Activated CD8-positive, alpha-beta T cell treated with anti-CD3 and anti-CD28 coated beads for 36 hours (primary cell): ENCODE data around the gene ZSCAN5C. TPM values are rescaled to one million over a fixed set of nuclear protein-coding genes. Genes with fewer than 3 reads are reported as not detected.
"Not testable (repeated sequence)": the region's sequence is repeated elsewhere in the genome, so short reads cannot be mapped to it uniquely, and the experiment has no call there.

ENCODE experiments used
- ATAC-seq: fragments of 200-7000 bp; cut with Tn5 transposase; one replicate; pipeline ENCODE4 v1.10.0; 2021; ENCODE audit warnings: mild to moderate bottlenecking, moderate library complexity
- CTCF ChIA-PET: fragments of 350-600 bp; sonication (Branson Sonifier 250); formaldehyde crosslinking; loops from one replicate; lab custom pipeline; 2021; ENCODE audit warnings: antibody characterized with exemption; lab: Charles Lee
- POLR2A ChIA-PET: fragments of 350-600 bp; sonication (Branson Sonifier 250); formaldehyde crosslinking; loops from one replicate; lab custom pipeline; 2021; ENCODE audit warnings: antibody characterized with exemption; lab: Charles Lee
- DNase-seq: peaks from one replicate; pipeline ENCODE4 v3.0.0-alpha.2; 2020
- H3K27ac Mint-ChIP-seq: one replicate; pipeline ENCODE4 v1.8.0; 2021; ENCODE audit warnings: mild to moderate bottlenecking, mixed read lengths
- H3K27me3 Mint-ChIP-seq: one replicate; pipeline ENCODE4 v1.8.0; 2021; ENCODE audit warnings: mixed read lengths
- H3K36me3 Mint-ChIP-seq: one replicate; pipeline ENCODE4 v1.8.0; 2021; ENCODE audit warnings: low read depth, mixed read lengths
- H3K4me1 Mint-ChIP-seq: one replicate; pipeline ENCODE4 v1.8.0; 2021; ENCODE audit warnings: low read depth, mixed read lengths
- H3K4me3 Mint-ChIP-seq: one replicate; pipeline ENCODE4 v1.8.0; 2021; ENCODE audit warnings: mild to moderate bottlenecking, moderate library complexity, mixed read lengths
- H3K9me3 Mint-ChIP-seq: one replicate; pipeline ENCODE4 v1.8.0; 2021; ENCODE audit warnings: mixed read lengths
- CTCF ChIP-seq: fragments of 200-600 bp; IDR thresholded peaks from one replicate; pipeline ENCODE4 v1.8.0; 2022; ENCODE audit warnings: antibody characterized with exemption, mild to moderate bottlenecking
- intact Hi-C: fragments of 100-400 bp; cut with micrococcal nuclease; formaldehyde crosslinking; loops from one replicate; pipeline ENCODE4 v1.10.0; 2022
- total RNA-seq, 2 experiments: library from RNA; stranded (reverse); gene quantifications; one replicate each; pipeline ENCODE4 v1.2.3, GENCODE V29; 2021

The ZSCAN5C gene
- total RNA-seq, 2 experiments from 2014 or later = not detected

- CTCF ChIA-PET = no interaction called here
- ATAC-seq (no peak), DNase-seq (no peak)
- H3K9me3 Mint-ChIP-seq = no peaks in the 10 kb centered on the region
- no peak overlapping the region for H3K27ac Mint-ChIP-seq
- no peaks in the 10 kb centered on the region for H3K4me1 Mint-ChIP-seq
- TF ChIP-seq CTCF = no peak
- intact Hi-C loops = no loop called here
- POLR2A ChIA-PET = interaction anchor here (0.7 kb wide), 1 partner anchor 468 kb away, joined by 3 read pairs; no protein-coding TSS in a partner anchor
- no peaks in the 10 kb centered on the region for H3K36me3 Mint-ChIP-seq
- no peak overlapping the region for H3K4me3 Mint-ChIP-seq
- H3K27me3 Mint-ChIP-seq = peaks cover 6% of the 10 kb centered on the region
Observed at GRCh38 chr19:56209091-56209490, 7.0 kb downstream of the ZSCAN5C start.

DNA sequence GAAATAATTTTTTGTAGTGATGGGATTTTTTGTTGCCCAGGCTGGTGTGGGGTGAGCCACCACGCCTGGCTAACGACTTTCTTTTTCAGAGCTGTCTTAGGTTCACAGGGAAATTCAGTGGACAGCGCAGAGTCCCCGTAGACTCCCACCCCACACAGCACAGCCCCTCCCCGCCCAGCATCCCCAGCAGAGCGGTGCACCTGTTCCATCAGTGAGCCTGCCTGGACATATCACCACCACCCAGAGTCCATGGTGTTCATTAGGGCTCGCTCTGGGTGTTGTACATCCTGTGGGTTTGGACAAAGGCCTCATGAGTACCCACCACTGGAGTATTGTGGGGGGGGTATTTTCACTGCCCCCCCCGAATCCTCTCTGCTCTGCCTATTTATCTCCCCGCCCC, 8.0 kb downstream of the ZSCAN5C start:
- H3K27ac Mint-ChIP-seq, H3K4me3 Mint-ChIP-seq, intact Hi-C loops, ATAC-seq, H3K36me3 Mint-ChIP-seq, CTCF ChIA-PET, H3K9me3 Mint-ChIP-seq, DNase-seq, POLR2A ChIA-PET, H3K4me1 Mint-ChIP-seq, H3K27me3 Mint-ChIP-seq: not testable (repeated sequence)

- no peak overlapping the region for H3K4me3 Mint-ChIP-seq
- H3K9me3 Mint-ChIP-seq = no peaks in the 10 kb centered on the region
- no peaks in the 10 kb centered on the region for H3K4me1 Mint-ChIP-seq
- POLR2A ChIA-PET = no interaction called here
- intact Hi-C loops = no loop called here
- H3K36me3 Mint-ChIP-seq = no peaks in the 10 kb centered on the region
- CTCF ChIA-PET = no interaction called here
- no peak overlapping the region for H3K27ac Mint-ChIP-seq
- peaks cover 12% of the 10 kb centered on the region for H3K27me3 Mint-ChIP-seq
- TF ChIP-seq CTCF = no peak
- DNase-seq = no peak
- no peak for ATAC-seq
Observed at GRCh38 chr19:56211718-56212117, 9.6 kb downstream of the ZSCAN5C start.

DNA sequence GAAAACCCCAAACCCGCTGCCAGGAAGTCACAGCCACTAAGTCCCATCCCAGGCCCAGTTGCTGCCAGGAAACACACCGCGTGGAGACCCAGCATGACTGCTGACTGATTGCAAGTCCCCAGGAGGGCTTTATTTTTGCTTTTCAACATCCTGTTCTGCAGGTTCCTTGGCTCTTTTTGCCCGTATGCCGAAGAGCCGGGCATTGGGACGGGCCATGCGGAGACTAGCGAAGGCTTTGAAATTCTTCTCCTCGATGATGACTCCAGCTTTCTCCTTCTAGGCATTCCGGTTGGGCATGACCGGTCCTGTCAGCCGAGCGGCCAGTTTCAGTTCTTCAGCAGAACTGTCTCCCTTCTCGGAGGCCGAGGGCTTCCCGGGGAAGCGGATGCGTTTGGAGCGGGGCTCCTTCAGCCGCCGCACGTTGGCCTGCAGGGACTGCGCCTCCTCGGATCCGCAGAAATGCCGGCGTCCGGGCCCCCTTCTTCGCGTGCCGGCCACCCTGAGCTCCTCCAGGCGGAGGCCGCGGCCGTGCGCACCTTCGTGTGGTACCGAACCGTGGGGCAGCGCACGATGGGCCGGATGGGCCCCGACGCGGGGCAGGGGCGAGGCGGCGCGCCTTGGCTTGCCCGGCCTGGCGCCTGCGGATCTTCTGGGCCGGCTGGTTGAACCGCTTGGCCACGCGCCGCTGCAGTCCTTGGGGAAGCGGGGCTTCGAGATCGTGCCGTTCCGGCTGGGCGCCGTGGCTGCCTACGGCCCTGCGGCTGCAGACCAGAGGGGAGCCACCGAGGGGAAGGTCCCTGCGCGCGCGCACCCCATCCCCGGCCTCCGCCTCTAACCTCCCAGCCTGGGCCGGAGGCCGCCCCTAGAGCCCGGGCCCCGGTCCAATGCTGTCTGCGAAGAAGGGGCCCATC, 15.2 kb downstream of the ZSCAN5C start:
- Mint-ChIP-seq H3K4me3 (no peak overlapping the region), H3K4me1 (no peaks in the 10 kb centered on the region)

GRCh38 chr19:56218961-56219360, 16.9 kb downstream of the ZSCAN5C start:
- Mint-ChIP-seq H3K9me3 (no peaks in the 10 kb centered on the region), H3K4me1 (no peaks in the 10 kb centered on the region), H3K36me3 (no peaks in the 10 kb centered on the region), H3K27me3 (peaks cover 17% of the 10 kb centered on the region), H3K4me3 (no peak overlapping the region), H3K27ac (no peak overlapping the region)
- TF ChIP-seq CTCF = no peak
- ChIA-PET CTCF (no interaction called here), POLR2A (no interaction called here)
- intact Hi-C loops = no loop called here
- DNase-seq (no peak), ATAC-seq (no peak)

More for the DNA sequence above, 15.2 kb downstream of the ZSCAN5C start:
- peaks cover 18% of the 10 kb centered on the region for H3K27me3 Mint-ChIP-seq
- no peak for ATAC-seq
- CTCF ChIA-PET = no interaction called here
- POLR2A ChIA-PET = no interaction called here
- H3K9me3 Mint-ChIP-seq = no peaks in the 10 kb centered on the region
- intact Hi-C loops = no loop called here
- H3K27ac Mint-ChIP-seq = no peak overlapping the region
- TF ChIP-seq CTCF = no peak
- DNase-seq = no peak
- H3K36me3 Mint-ChIP-seq = no peaks in the 10 kb centered on the region

- intact Hi-C loops = not testable (repeated sequence)
Observed at GRCh38 chr19:56221442-56221841, 19.4 kb downstream of the ZSCAN5C start.

More at GRCh38 chr19:56221442-56221841, 19.4 kb downstream of the ZSCAN5C start:
- H3K9me3 Mint-ChIP-seq, H3K4me1 Mint-ChIP-seq, DNase-seq, H3K27me3 Mint-ChIP-seq, H3K36me3 Mint-ChIP-seq, H3K27ac Mint-ChIP-seq, H3K4me3 Mint-ChIP-seq, ATAC-seq, POLR2A ChIA-PET: not testable (repeated sequence)
- CTCF ChIA-PET = interaction anchor here (2.6 kb wide), 1 partner anchor 32 kb away, joined by 10 read pairs; no protein-coding TSS in a partner anchor
